Smooth muscle cell (in vitro differentiated cells): ENCODE data around the gene DDIT4L. TPM values are rescaled to one million over a fixed set of nuclear protein-coding genes. Genes with fewer than 3 reads are reported as not detected.

ENCODE experiments used
- DNase-seq: peaks from one replicate; lab custom pipeline; 2025; ENCODE audit not compliant: unreplicated experiment; lab: John Stamatoyannopoulos, UW
- H2AFZ ChIP-seq: fragments of 200-600 bp; sonication (generic); 2 replicates; pipeline ENCODE4 v1.6.0; 2016; ENCODE audit warnings: antibody characterized with exemption, low read depth, mild to moderate bottlenecking
- H3F3A ChIP-seq: fragments of 200-600 bp; sonication (generic); 2 replicates; pipeline ENCODE4 v1.6.0; 2017; ENCODE audit warnings: antibody characterized with exemption, low read depth
- H3K27ac ChIP-seq: fragments of 200-600 bp; sonication (generic); 2 replicates; pipeline ENCODE4 v1.5.1; 2016; ENCODE audit warnings: low read depth, mild to moderate bottlenecking
- H3K27me3 ChIP-seq: fragments of 200-600 bp; sonication (generic); 2 replicates; pipeline ENCODE4 v1.6.1; 2016; ENCODE audit warnings: low read depth, mild to moderate bottlenecking
- H3K36me3 ChIP-seq: fragments of 200-600 bp; sonication (generic); 2 replicates; pipeline ENCODE4 v1.5.1; 2016; ENCODE audit warnings: low read depth
- H3K4me1 ChIP-seq: fragments of 200-600 bp; sonication (generic); 2 replicates; pipeline ENCODE4 v1.5.1; 2016; ENCODE audit warnings: low read depth
- H3K4me2 ChIP-seq: fragments of 200-600 bp; sonication (generic); 2 replicates; pipeline ENCODE4 v1.6.0; 2016; ENCODE audit warnings: mild to moderate bottlenecking
- H3K4me3 ChIP-seq: fragments of 200-600 bp; sonication (generic); 2 replicates; pipeline ENCODE4 v1.5.1; 2016; ENCODE audit warnings: mild to moderate bottlenecking
- H3K79me2 ChIP-seq: fragments of 200-600 bp; sonication (generic); 2 replicates; pipeline ENCODE4 v1.6.0; 2016; ENCODE audit warnings: low read depth, mild to moderate bottlenecking
- H3K9ac ChIP-seq: fragments of 200-600 bp; sonication (generic); 2 replicates; pipeline ENCODE4 v1.6.0; 2016; ENCODE audit warnings: low read depth
- H3K9me3 ChIP-seq: fragments of 200-600 bp; sonication (generic); replicated peaks from 2 replicates; pipeline ENCODE4 v1.5.1; 2016; ENCODE audit warnings: low read depth
- H4K20me1 ChIP-seq: fragments of 200-600 bp; sonication (generic); 2 replicates; pipeline ENCODE4 v1.6.0; 2016; ENCODE audit warnings: low read depth
- CTCF ChIP-seq: fragments of 200-600 bp; sonication (generic); IDR thresholded peaks from 2 replicates; pipeline ENCODE4 v1.5.1; 2017; ENCODE audit warnings: borderline replicate concordance, mild to moderate bottlenecking, antibody characterized with exemption; ENCODE audit not compliant: insufficient read depth, poor library complexity, severe bottlenecking
- WGBS: methylation state at CpG from one replicate; pipeline ENCODE4 v1.1.7; 2016; ENCODE audit warnings: low lambda C conversion rate; 5-methylcytosine and 5-hydroxymethylcytosine counted together
- polyA plus RNA-seq: library from polyadenylated mRNA; unstranded; fragments of >200 nt; fragmentation: Nextera tagmentation; extraction: Ambion mirVana; gene quantifications from 2 replicates; pipeline ENCODE4 v1.2.1, GENCODE V29; 2016
- total RNA-seq: library from RNA; depleted of rRNA; stranded (reverse); fragments of >200 nt; gene quantifications from 2 replicates; pipeline ENCODE4 v1.2.3, GENCODE V29; 2014

The DDIT4L gene
- total and polyA plus RNA-seq, 2 experiments from 2014 or later, result 0.31 TPM; not detected in 1

- Histone ChIP-seq H3K9me3 (peaks cover 7% of the 10 kb centered on the region), H3K79me2 (no peaks in the 10 kb centered on the region), H4K20me1 (no peaks in the 10 kb centered on the region), H3K27ac (no peak overlapping the region), H3F3A (no peaks in the 10 kb centered on the region), H3K9ac (no peak overlapping the region), H3K36me3 (peaks cover 5% of the 10 kb centered on the region), H3K27me3 (no peaks in the 10 kb centered on the region), H3K4me3 (no peak overlapping the region), H2AFZ (no peak overlapping the region), H3K4me2 (no peak overlapping the region), H3K4me1 (peaks cover 18% of the 10 kb centered on the region)
- no peak for TF ChIP-seq CTCF
- no peak for DNase-seq
Observed at GRCh38 chr4:100224160-100224559, 33.9 kb upstream of the DDIT4L start.

GRCh38 chr4:100208964-100209363, 18.7 kb upstream of the DDIT4L start:
- no peaks in the 10 kb centered on the region for H3K9me3 ChIP-seq
- H3K27me3 ChIP-seq, result no peaks in the 10 kb centered on the region
- no peaks in the 10 kb centered on the region for H4K20me1 ChIP-seq
- H3K4me2 ChIP-seq, result no peak overlapping the region
- no peak overlapping the region for H3K27ac ChIP-seq
- H3F3A ChIP-seq, result no peaks in the 10 kb centered on the region
- no peak overlapping the region for H3K9ac ChIP-seq
- DNase-seq, result no peak
- H3K4me3 ChIP-seq, result no peak overlapping the region
- 63% methylated on average over 1 of the region's 1 CpG for WGBS
- no peak for TF ChIP-seq CTCF
- no peaks in the 10 kb centered on the region for H3K36me3 ChIP-seq
- no peaks in the 10 kb centered on the region for H3K4me1 ChIP-seq
- no peak overlapping the region for H2AFZ ChIP-seq
- no peaks in the 10 kb centered on the region for H3K79me2 ChIP-seq

- 98% methylated on average over 3 of the region's 3 CpGs for WGBS
Observed at GRCh38 chr4:100208459-100208858, 18.2 kb upstream of the DDIT4L start.

More at GRCh38 chr4:100208459-100208858, 18.2 kb upstream of the DDIT4L start:
- H3K79me2 ChIP-seq, result no peaks in the 10 kb centered on the region
- no peaks in the 10 kb centered on the region for H3F3A ChIP-seq
- no peak overlapping the region for H3K4me2 ChIP-seq
- no peaks in the 10 kb centered on the region for H3K36me3 ChIP-seq
- no peak for TF ChIP-seq CTCF
- H2AFZ ChIP-seq, result no peak overlapping the region
- no peaks in the 10 kb centered on the region for H3K27me3 ChIP-seq
- DNase-seq, result no peak
- no peak overlapping the region for H3K4me3 ChIP-seq
- H3K27ac ChIP-seq, result no peak overlapping the region
- no peaks in the 10 kb centered on the region for H3K4me1 ChIP-seq
- no peaks in the 10 kb centered on the region for H3K9me3 ChIP-seq
- H3K9ac ChIP-seq, result no peak overlapping the region
- H4K20me1 ChIP-seq, result no peaks in the 10 kb centered on the region
